Kidney (tissue), 14 donors: ENCODE results near the gene STEEP1. TPM values are rescaled to one million over a fixed set of nuclear protein-coding genes. Genes with fewer than 3 reads are reported as not detected.
A peak's percentile ranks its signal among the peaks of the same experiment; 100 is the strongest.

Experiments
- DNase-seq, 5 donors: peaks; one replicate each; pipeline ENCODE4 v3.0.0-alpha.2; 2013 to 2020
- FAIRE-seq: peaks from 2 replicates; lab custom pipeline; 2012; peaks lifted over from hg19 to GRCh38; lab: Jason Lieb, UNC
- H3K27ac ChIP-seq, 2 donors: one replicate each; pipeline ENCODE4 v1.7.0; 2013; ENCODE audit warnings: low read depth in 2 of 2, low read length in 2 of 2, inconsistent platforms in 1 of 2
- H3K27me3 ChIP-seq: one replicate; pipeline ENCODE4 v1.7.1; 2013; ENCODE audit warnings: low read length, inconsistent platforms; ENCODE audit not compliant: control insufficient read depth, insufficient read depth
- H3K36me3 ChIP-seq, 3 donors: one replicate each; pipeline versions ENCODE4 v1.7.0 to v1.7.1; 2013; ENCODE audit warnings: low read length in 3 of 3, control low read depth in 1 of 3, inconsistent platforms in 1 of 3; ENCODE audit not compliant: insufficient read depth in 3 of 3, control insufficient read depth in 2 of 3
- H3K4me1 ChIP-seq, 3 donors: one replicate each; pipeline versions ENCODE4 v1.7.0 to v1.7.1; 2013; ENCODE audit warnings: low read length in 3 of 3, inconsistent platforms in 1 of 3, low read depth in 1 of 3; ENCODE audit not compliant: control insufficient read depth in 2 of 3, insufficient read depth in 2 of 3
- H3K4me3 ChIP-seq, 3 donors: one replicate each; pipeline versions ENCODE4 v1.7.0 to v1.8.1; 2013; ENCODE audit warnings: low read length in 3 of 3, control low read depth in 1 of 3, inconsistent platforms in 1 of 3
- H3K9ac ChIP-seq, 3 donors: one replicate each; pipeline versions ENCODE4 v1.7.0 to v1.7.1; 2013; ENCODE audit warnings: low read length in 3 of 3, control low read depth in 1 of 3, inconsistent platforms in 1 of 3
- H3K9me3 ChIP-seq, 3 donors: one replicate each; pipeline versions ENCODE4 v1.7.0 to v1.7.1; 2013; ENCODE audit warnings: low read length in 3 of 3, control low read depth in 1 of 3, inconsistent platforms in 1 of 3; ENCODE audit not compliant: control insufficient read depth in 2 of 3, insufficient read depth in 1 of 3
- CTCF ChIP-seq: IDR thresholded peaks from 3 replicates; pipeline ENCODE4 v1.5.1; 2012; ENCODE audit warnings: mild to moderate bottlenecking, moderate library complexity, borderline replicate concordance; ENCODE audit not compliant: insufficient read depth; ENCODE audit errors: extremely low read depth
- intact Hi-C: fragments of 100-400 bp; cut with DNase I; formaldehyde crosslinking; loops from one replicate; pipeline ENCODE4 v1.11.1; 2022
- polyA plus RNA-seq: library from polyadenylated mRNA; stranded (reverse); fragments of 350-450 nt; fragmentation: Illumina TruSeq; extraction: RNeasy Lipid Tissue Mini Kit (QIAGEN cat#74804); gene quantifications from one replicate; pipeline ENCODE4 v1.2.3, GENCODE V29; 2014; ENCODE audit warnings: low read depth, low replicate concordance; ENCODE audit not compliant: insufficient read depth
- total RNA-seq: library from RNA; stranded (reverse); fragmentation: NEBNext Ultra II Directional; extraction: Animal tissue kit (Norgen Biotek cat#: 25700); gene quantifications from one replicate; pipeline ENCODE4 v1.2.1, GENCODE V29; 2021
- donor health status: control.
- donor health status: control.
- donor health status: control.
- donor health status: control.
- donor health status: control.
- donor health status: DM: yes; HTN: yes; CAD: no.
- donor health status: Normal renal cell carcinoma (clear cell type).

The STEEP1 gene
- total and polyA plus RNA-seq, 2 donors from 2014 or later, result 23.7 to 24.2 TPM

GRCh38 chrX:119537487-119537886, 27.7 kb downstream of the STEEP1 start:
- Histone ChIP-seq H3K4me1 (no peaks in the 10 kb centered on the region), H3K9me3 (no peaks in the 10 kb centered on the region), H3K4me3 (no peak overlapping the region), H3K9ac (no peak overlapping the region), H3K36me3 (peaks cover 0 to 7% (median 0%) of the 10 kb centered on the region in 3 donors), H3K27ac (no peak overlapping the region), H3K27me3 (no peaks in the 10 kb centered on the region)
- TF ChIP-seq CTCF, result no peak
- DNase-seq (no peak), FAIRE-seq (no peak)
- intact Hi-C loops, result no loop called here

GRCh38 chrX:119529345-119530276, 35.6 kb downstream of the STEEP1 start:
- TF ChIP-seq CTCF, result no peak

GRCh38 chrX:119523664-119524184, 41.5 kb downstream of the STEEP1 start:
- TF ChIP-seq CTCF, result no peak
- Histone ChIP-seq H3K36me3 (no peaks in the 10 kb centered on the region), H3K4me3 (no peak overlapping the region), H3K9ac (no peak overlapping the region), H3K27ac (no peak overlapping the region), H3K27me3 (no peaks in the 10 kb centered on the region), H3K9me3 (no peaks in the 10 kb centered on the region), H3K4me1 (no peaks in the 10 kb centered on the region)
- intact Hi-C loops, result no loop called here
- DNase-seq (no peak), FAIRE-seq (no peak)

More at GRCh38 chrX:119529345-119530276, 35.6 kb downstream of the STEEP1 start:
- H3K27me3 ChIP-seq, result no peaks in the 10 kb centered on the region
- intact Hi-C loops, result no loop called here
- no peak overlapping the region for H3K9ac ChIP-seq
- no peaks in the 10 kb centered on the region for H3K4me1 ChIP-seq
- no peaks in the 10 kb centered on the region for H3K36me3 ChIP-seq
- DNase-seq (peak in 2 of 5 donors; percentile 17 to 30), FAIRE-seq (no peak)
- no peak overlapping the region for H3K4me3 ChIP-seq
- H3K9me3 ChIP-seq, result no peaks in the 10 kb centered on the region
- no peak overlapping the region for H3K27ac ChIP-seq
